Esophagus squamous epithelium (tissue), 4 donors: ENCODE data around the gene PCGF2.

Experiments
- CTCF ChIP-seq, 6 experiments: fragments of 450-650 bp in 4 of 6; fragments of 200-600 bp in 2 of 6; sonication (generic) in 2 of 6; IDR thresholded peaks; one replicate each; pipeline ENCODE4 v1.5.1; 2016 to 2019; ENCODE audit warnings: antibody characterized with exemption in 6 of 6, mild to moderate bottlenecking in 4 of 6, moderate library complexity in 4 of 6
- POLR2A ChIP-seq, 4 donors: fragments of 450-650 bp; IDR thresholded peaks; one replicate each; pipeline ENCODE4 v1.6.1; 2017; ENCODE audit warnings: antibody characterized with exemption in 4 of 4, mild to moderate bottlenecking in 4 of 4, moderate library complexity in 3 of 4

- TF ChIP-seq CTCF (IDR thresholded peaks at IDR 0.05) (no peak), POLR2A (IDR thresholded peaks at IDR 0.05) (no peak)
Observed at GRCh38 chr17:38739305-38739704, 8.8 kb downstream of the PCGF2 start.
